ENCODE measurements around the gene FAM180B.
"Not testable (repeated sequence)": the region's sequence is repeated elsewhere in the genome, so short reads cannot be mapped to it uniquely, and the experiment has no call there.

FAM180B gene

GRCh38 chr11:47586098-47586855 is at the start of gene FAM180B:
Gene FAM180B, plus strand, starts transcription at chr11:47586678. Its CDS starts 91 bp downstream, at chr11:47586769.
- no peak for DNase-seq

- no peak for DNase-seq
These were observed 49.6 kb upstream of the FAM180B start for GRCh38 chr11:47536915-47537314.

GRCh38 chr11:47538741-47539565 is 47.5 kb upstream of the FAM180B start:
- DNase-seq = no peak

- no peak for DNase-seq
These were observed 46.8 kb upstream of the FAM180B start for GRCh38 chr11:47539681-47540039.

GRCh38 chr11:47541070-47541469 is 45.4 kb upstream of the FAM180B start:
- no peak for DNase-seq

- no peak for DNase-seq
These were observed 41.2 kb upstream of the FAM180B start for GRCh38 chr11:47545298-47545697.

GRCh38 chr11:47546274-47546673 is 40.2 kb upstream of the FAM180B start:
- DNase-seq = not testable (repeated sequence)

GRCh38 chr11:47550288-47551047 is 36.0 kb upstream of the FAM180B start:
- DNase-seq = peak in 1 of 2 experiments; percentile 16

GRCh38 chr11:47551086-47551485 is 35.4 kb upstream of the FAM180B start:
- DNase-seq = peak; percentile 15 to 21

- peak; percentile 20 to 41 for DNase-seq
These were observed 34.4 kb upstream of the FAM180B start for GRCh38 chr11:47552056-47552565.

GRCh38 chr11:47552566-47553405 is 33.7 kb upstream of the FAM180B start, which contains the start of gene CELF1:
Gene CELF1, minus strand, starts transcription at chr11:47553132. Its CDS starts 53,609 bp downstream, at chr11:47499523.
- peak; percentile 81 to 84 for DNase-seq

- peak in 1 of 2 experiments; percentile 63 for DNase-seq
These were observed 33.1 kb upstream of the FAM180B start for GRCh38 chr11:47553406-47553743.

GRCh38 chr11:47557004-47557403 is 29.5 kb upstream of the FAM180B start:
- not testable (repeated sequence) for DNase-seq

GRCh38 chr11:47558695-47559094 is 27.8 kb upstream of the FAM180B start:
- DNase-seq = no peak

- DNase-seq = peak in 1 of 2 experiments; percentile 20
These were observed 26.1 kb upstream of the FAM180B start for GRCh38 chr11:47560426-47560825.

- DNase-seq = not testable (repeated sequence)
These were observed 24.1 kb upstream of the FAM180B start for GRCh38 chr11:47562393-47562792.

GRCh38 chr11:47564366-47564765 is 22.1 kb upstream of the FAM180B start:
- not testable (repeated sequence) for DNase-seq

GRCh38 chr11:47564933-47565339 is 21.5 kb upstream of the FAM180B start:
- no peak for DNase-seq

- peak; percentile 36 to 60 for DNase-seq
These were observed 20.9 kb upstream of the FAM180B start, which contains the start of gene PTPMT1 for GRCh38 chr11:47565340-47566148. Gene PTPMT1, plus strand, starts transcription at chr11:47565599. Its CDS starts 24 bp downstream, at chr11:47565623.

- DNase-seq = no peak
These were observed 20.3 kb upstream of the FAM180B start for GRCh38 chr11:47566149-47566698.

- no peak for DNase-seq
These were observed 16.8 kb upstream of the FAM180B start for GRCh38 chr11:47569646-47570045.

Data from AML-193 (cell line).